Neural progenitor cell (in vitro differentiated cells): ENCODE measurements around the gene CAMK1D. TPM values are rescaled to one million over a fixed set of nuclear protein-coding genes. Genes with fewer than 3 reads are reported as not detected.

Experiments
- DNase-seq: peaks from one replicate; pipeline ENCODE4 v3.0.0-alpha.2; 2016; ENCODE audit warnings: low spot score
- H2AFZ ChIP-seq: fragments of 200-600 bp; sonication (generic); replicated peaks from 2 replicates; pipeline ENCODE4 v1.6.1; 2016; ENCODE audit warnings: antibody characterized with exemption
- H3F3A ChIP-seq: fragments of 200-600 bp; sonication (generic); 2 replicates; pipeline ENCODE4 v1.6.1; 2016; ENCODE audit warnings: antibody characterized with exemption, low read depth
- H3K27ac ChIP-seq: fragments of 200-600 bp; sonication (generic); 2 replicates; pipeline ENCODE4 v1.5.1; 2016; ENCODE audit warnings: mild to moderate bottlenecking
- H3K27me3 ChIP-seq: fragments of 200-600 bp; sonication (generic); 2 replicates; pipeline ENCODE4 v1.6.1; 2016; ENCODE audit warnings: mild to moderate bottlenecking, moderate library complexity
- H3K36me3 ChIP-seq: fragments of 200-600 bp; sonication (generic); 2 replicates; pipeline ENCODE4 v1.5.1; 2016
- H3K4me1 ChIP-seq: fragments of 200-600 bp; sonication (generic); 2 replicates; pipeline ENCODE4 v1.6.1; 2016; ENCODE audit warnings: mixed run types
- H3K4me2 ChIP-seq: fragments of 200-600 bp; sonication (generic); 2 replicates; pipeline ENCODE4 v1.6.1; 2016
- H3K4me3 ChIP-seq: fragments of 200-600 bp; sonication (generic); 2 replicates; pipeline ENCODE4 v1.5.1; 2016
- H3K79me2 ChIP-seq: fragments of 200-600 bp; sonication (generic); 2 replicates; pipeline ENCODE4 v1.6.1; 2016; ENCODE audit warnings: low read depth
- H3K9ac ChIP-seq: fragments of 200-600 bp; sonication (generic); 2 replicates; pipeline ENCODE4 v1.6.1; 2016
- H3K9me3 ChIP-seq: fragments of 200-600 bp; sonication (generic); 2 replicates; pipeline ENCODE4 v1.5.1; 2016; ENCODE audit warnings: low read depth
- H4K20me1 ChIP-seq: fragments of 200-600 bp; sonication (generic); 2 replicates; pipeline ENCODE4 v1.6.1; 2016; ENCODE audit warnings: low read depth
- H3K27ac Mint-ChIP-seq: 3 replicates; pipeline ENCODE4 v1.8.0; 2021; ENCODE audit warnings: mixed read lengths
- H3K27me3 Mint-ChIP-seq: 2 replicates; pipeline ENCODE4 v1.8.0; 2022; ENCODE audit warnings: low read depth, mild to moderate bottlenecking, inconsistent platforms, moderate library complexity, mixed read lengths; ENCODE audit not compliant: insufficient read depth
- H3K36me3 Mint-ChIP-seq: 3 replicates; pipeline ENCODE4 v1.8.0; 2021; ENCODE audit warnings: mixed read lengths
- H3K4me1 Mint-ChIP-seq: 3 replicates; pipeline ENCODE4 v1.8.0; 2021; ENCODE audit warnings: mixed read lengths
- H3K4me3 Mint-ChIP-seq: 3 replicates; pipeline ENCODE4 v1.8.0; 2021; ENCODE audit warnings: mild to moderate bottlenecking, moderate library complexity, mixed read lengths
- H3K9me3 Mint-ChIP-seq: 3 replicates; pipeline ENCODE4 v1.8.0; 2020; ENCODE audit warnings: mixed read lengths
- CTCF ChIP-seq: fragments of 200-600 bp; sonication (generic); IDR thresholded peaks from 2 replicates; pipeline ENCODE4 v1.5.1; 2017; ENCODE audit warnings: antibody characterized with exemption, mild to moderate bottlenecking
- EZH2 ChIP-seq: fragments of 200-600 bp; sonication (generic); IDR thresholded peaks from 2 replicates; pipeline ENCODE4 v1.6.1; 2017; ENCODE audit warnings: antibody characterized with exemption, mild to moderate bottlenecking, moderate library complexity
- EZH2phosphoT487 ChIP-seq: fragments of 200-600 bp; sonication (generic); IDR thresholded peaks from 2 replicates; pipeline ENCODE4 v1.6.1; 2017; ENCODE audit warnings: antibody characterized with exemption
- total RNA-seq: library from RNA; depleted of rRNA; stranded (reverse); fragments of >200 nt; gene quantifications from 2 replicates; pipeline ENCODE4 v1.2.3, GENCODE V29; 2015; ENCODE audit warnings: low replicate concordance

Gene CAMK1D
- total RNA-seq, 1 donor from 2014 or later: 7.6 TPM

DNA sequence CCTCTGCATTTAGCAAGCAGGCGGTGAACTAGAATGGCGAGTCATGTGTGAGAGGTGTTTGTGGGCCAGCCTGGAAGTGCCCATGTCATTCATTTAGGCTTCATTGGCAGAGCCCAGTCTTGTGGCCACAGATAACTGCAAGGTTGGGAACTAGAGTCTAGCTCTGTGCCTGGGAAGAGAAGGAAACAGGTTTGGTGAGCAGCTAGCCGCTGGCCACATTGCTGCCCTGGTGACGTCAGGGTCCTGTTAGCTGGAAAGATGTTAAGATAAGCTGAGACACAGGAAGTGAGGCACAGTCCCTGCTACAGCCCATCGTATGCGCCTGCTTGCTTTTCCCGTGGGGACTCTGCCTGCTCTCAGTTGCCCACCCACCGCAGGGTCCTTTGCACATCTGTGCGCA is 185.5 kb downstream of the CAMK1D start:
- TF ChIP-seq CTCF (no peak), EZH2 (no peak), EZH2phosphoT487 (no peak)
- Histone ChIP-seq H3K4me3 (no peak overlapping the region), H3K4me1 (peaks cover 3% of the 10 kb centered on the region), H2AFZ (no peak overlapping the region), H3K9me3 (no peaks in the 10 kb centered on the region), H3K27me3 (no peaks in the 10 kb centered on the region), H4K20me1 (no peaks in the 10 kb centered on the region), H3K36me3 (no peaks in the 10 kb centered on the region), H3K4me2 (no peak overlapping the region), H3F3A (no peaks in the 10 kb centered on the region), H3K9ac (no peak overlapping the region), H3K79me2 (no peaks in the 10 kb centered on the region), H3K27ac (no peak overlapping the region)
- Mint-ChIP-seq H3K36me3 (no peaks in the 10 kb centered on the region), H3K4me1 (peaks cover 12% of the 10 kb centered on the region), H3K4me3 (no peak overlapping the region), H3K9me3 (peaks cover 3% of the 10 kb centered on the region), H3K27me3 (no peaks in the 10 kb centered on the region), H3K27ac (no peak overlapping the region)
- no peak for DNase-seq

DNA sequence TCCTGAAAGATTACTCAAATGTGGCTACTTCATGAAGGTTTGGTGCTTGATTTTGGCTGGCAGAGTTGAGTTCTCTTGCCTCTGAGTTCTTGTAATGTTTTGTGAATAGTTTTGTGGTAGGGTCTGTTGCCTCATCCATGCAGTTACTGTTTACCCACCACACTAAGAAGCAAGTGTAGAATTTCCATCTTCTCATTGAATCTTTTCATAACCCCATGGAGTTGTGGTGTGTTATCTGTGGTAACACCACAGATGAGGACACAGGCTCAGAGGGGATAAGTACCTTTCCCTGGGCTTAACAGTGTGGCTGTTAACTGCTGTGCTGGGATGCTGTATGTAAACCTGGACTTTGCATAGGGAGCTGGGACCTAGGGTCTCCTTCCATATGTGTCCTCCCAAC is 186.3 kb downstream of the CAMK1D start:
- no peak overlapping the region for H3K4me3 ChIP-seq
- H3K4me3 Mint-ChIP-seq: no peak overlapping the region
- peaks cover 6% of the 10 kb centered on the region for H3K4me1 ChIP-seq
- H3K27ac ChIP-seq: no peak overlapping the region
- peaks cover 3% of the 10 kb centered on the region for H3K9me3 Mint-ChIP-seq
- H3K36me3 Mint-ChIP-seq: no peaks in the 10 kb centered on the region
- no peaks in the 10 kb centered on the region for H3F3A ChIP-seq
- no peaks in the 10 kb centered on the region for H4K20me1 ChIP-seq
- peak overlapping the region; percentile 46 for H3K27ac Mint-ChIP-seq
- H3K27me3 ChIP-seq: no peaks in the 10 kb centered on the region
- no peaks in the 10 kb centered on the region for H3K79me2 ChIP-seq
- no peak overlapping the region for H3K9ac ChIP-seq
- no peak overlapping the region for H3K4me2 ChIP-seq
- H2AFZ ChIP-seq: no peak overlapping the region
- no peaks in the 10 kb centered on the region for H3K27me3 Mint-ChIP-seq
- H3K9me3 ChIP-seq: no peaks in the 10 kb centered on the region
- H3K4me1 Mint-ChIP-seq: peaks cover 18% of the 10 kb centered on the region
- DNase-seq: no peak
- TF ChIP-seq EZH2phosphoT487 (no peak), CTCF (no peak), EZH2 (no peak)
- H3K36me3 ChIP-seq: no peaks in the 10 kb centered on the region

- no peak for DNase-seq
- no peak overlapping the region for H3K27ac ChIP-seq
- no peaks in the 10 kb centered on the region for H4K20me1 ChIP-seq
- no peak overlapping the region for H3K4me3 Mint-ChIP-seq
- H3K27me3 Mint-ChIP-seq: no peaks in the 10 kb centered on the region
- no peaks in the 10 kb centered on the region for H3K9me3 Mint-ChIP-seq
- no peaks in the 10 kb centered on the region for H3K36me3 ChIP-seq
- H3K27ac Mint-ChIP-seq: no peak overlapping the region
- H3K4me3 ChIP-seq: no peak overlapping the region
- no peaks in the 10 kb centered on the region for H3K36me3 Mint-ChIP-seq
- no peak for TF ChIP-seq EZH2phosphoT487
- TF ChIP-seq CTCF: no peak
- TF ChIP-seq EZH2: no peak
- no peak overlapping the region for H2AFZ ChIP-seq
- H3K4me2 ChIP-seq: no peak overlapping the region
- no peaks in the 10 kb centered on the region for H3K9me3 ChIP-seq
- no peaks in the 10 kb centered on the region for H3K79me2 ChIP-seq
- H3K4me1 Mint-ChIP-seq: peaks cover 21% of the 10 kb centered on the region
- H3K9ac ChIP-seq: no peak overlapping the region
- peaks cover 8% of the 10 kb centered on the region for H3K4me1 ChIP-seq
- H3K27me3 ChIP-seq: no peaks in the 10 kb centered on the region
- H3F3A ChIP-seq: no peaks in the 10 kb centered on the region
These were observed 189.2 kb downstream of the CAMK1D start for GRCh38 chr10:12538491-12538995.
